Naive B cell (primary cell): ENCODE results near the gene BUB1B. TPM values are rescaled to one million over a fixed set of nuclear protein-coding genes. Genes with fewer than 3 reads are reported as not detected.
"Not testable (repeated sequence)": the region's sequence is repeated elsewhere in the genome, so short reads cannot be mapped to it uniquely, and the experiment has no call there.

ENCODE experiments used
- ATAC-seq, 2 donors: fragments of 150-1000 bp; cut with Tn5 transposase; 2 replicates each; pipeline ENCODE4 v1.10.0; 2021; ENCODE audit warnings: low read depth in 2 of 2, mild to moderate bottlenecking in 2 of 2, moderate library complexity in 2 of 2
- DNase-seq: peaks from one replicate; pipeline ENCODE4 v3.0.0; 2022
- H3K27ac Mint-ChIP-seq, 6 donors: one replicate each; pipeline ENCODE4 v1.8.0; 2020 to 2022; ENCODE audit warnings: mild to moderate bottlenecking in 6 of 6, mixed read lengths in 6 of 6, moderate library complexity in 5 of 6, inconsistent platforms in 2 of 6
- H3K27me3 Mint-ChIP-seq, 3 donors: one replicate each; pipeline ENCODE4 v1.8.0; 2021 to 2022; ENCODE audit warnings: mixed read lengths in 3 of 3, mild to moderate bottlenecking in 1 of 3
- H3K36me3 Mint-ChIP-seq, 2 donors: one replicate each; pipeline ENCODE4 v1.8.0; 2020 to 2022; ENCODE audit warnings: mixed read lengths in 2 of 2, inconsistent platforms in 1 of 2, mild to moderate bottlenecking in 1 of 2
- H3K4me1 Mint-ChIP-seq, 3 donors: one replicate each; pipeline ENCODE4 v1.8.0; 2020 to 2022; ENCODE audit warnings: mixed read lengths in 3 of 3, inconsistent platforms in 1 of 3, mild to moderate bottlenecking in 1 of 3, moderate library complexity in 1 of 3
- H3K4me3 Mint-ChIP-seq, 8 donors: one replicate each; pipeline ENCODE4 v1.8.0; 2020 to 2022; ENCODE audit warnings: mild to moderate bottlenecking in 8 of 8, mixed read lengths in 8 of 8, moderate library complexity in 8 of 8, inconsistent platforms in 2 of 8
- H3K9me3 Mint-ChIP-seq, 7 donors: one replicate each; pipeline ENCODE4 v1.8.0; 2020 to 2022; ENCODE audit warnings: mixed read lengths in 7 of 7, mild to moderate bottlenecking in 5 of 7, inconsistent platforms in 2 of 7, moderate library complexity in 1 of 7
- polyA plus RNA-seq, 6 donors: library from polyadenylated mRNA; unstranded; fragments of 300-500 nt; fragmentation: Illumina TruSeq; gene quantifications; one replicate each; pipeline ENCODE4 v1.2.3, GENCODE V29; 2021; ENCODE audit warnings: low read depth in 6 of 6

BUB1B gene
- polyA plus RNA-seq, 6 donors from 2014 or later = 0.30 to 3.7 (median 0.78) TPM

GRCh38 chr15:40149339-40149738 is 11.5 kb upstream of the BUB1B start:
- Mint-ChIP-seq H3K27ac (no peak overlapping the region), H3K9me3 (peaks cover 0 to 2% (median 0%) of the 10 kb centered on the region in 7 donors), H3K27me3 (peaks cover 0 to 5% (median 0%) of the 10 kb centered on the region in 3 donors), H3K4me1 (no peaks in the 10 kb centered on the region), H3K36me3 (no peaks in the 10 kb centered on the region), H3K4me3 (no peak overlapping the region)
- ATAC-seq (no peak), DNase-seq (no peak)

DNA sequence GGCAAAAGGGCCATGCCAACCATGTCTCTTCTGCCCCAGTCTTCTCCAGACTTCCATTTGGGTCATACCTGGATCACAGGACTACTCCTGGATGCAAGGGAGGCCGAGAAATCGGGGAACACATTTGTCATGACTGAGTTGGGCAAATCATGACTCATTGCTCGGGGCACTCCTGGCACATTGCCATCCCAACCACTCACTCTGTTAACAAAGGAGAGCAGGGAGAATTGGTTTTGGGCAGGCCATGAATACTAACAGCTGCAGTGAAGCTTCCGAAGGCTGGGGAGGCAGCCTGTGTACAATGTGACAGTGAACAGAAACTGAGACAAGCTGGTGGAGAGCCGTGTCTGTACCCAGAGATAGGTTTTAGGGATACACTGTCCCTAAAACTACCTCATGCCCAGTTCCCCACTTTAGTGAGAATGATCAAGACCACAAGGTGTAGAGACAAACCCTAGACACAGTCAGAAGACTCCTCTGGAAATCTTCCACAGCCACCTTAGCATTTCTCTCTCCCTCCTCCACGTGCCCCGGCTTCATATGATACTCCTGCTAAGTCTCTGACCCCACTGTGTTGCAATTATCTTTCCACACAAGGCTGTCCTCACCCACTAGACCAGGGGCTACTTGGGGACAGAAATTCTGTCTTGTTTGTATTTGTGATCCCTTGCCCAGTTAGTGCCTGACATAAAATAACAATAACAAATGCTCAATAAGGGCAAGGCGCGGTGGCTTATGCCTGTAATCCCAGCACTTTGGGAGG is 10.5 kb upstream of the BUB1B start:
- DNase-seq = no peak
- Mint-ChIP-seq H3K36me3 (no peaks in the 10 kb centered on the region), H3K4me3 (no peak overlapping the region), H3K9me3 (peaks cover 0 to 2% (median 0%) of the 10 kb centered on the region in 7 donors), H3K27me3 (peaks cover 0 to 5% (median 0%) of the 10 kb centered on the region in 3 donors), H3K4me1 (no peaks in the 10 kb centered on the region), H3K27ac (peak overlapping the region in 1 of 6 donors; percentile 68)
- ATAC-seq = no peak

DNA sequence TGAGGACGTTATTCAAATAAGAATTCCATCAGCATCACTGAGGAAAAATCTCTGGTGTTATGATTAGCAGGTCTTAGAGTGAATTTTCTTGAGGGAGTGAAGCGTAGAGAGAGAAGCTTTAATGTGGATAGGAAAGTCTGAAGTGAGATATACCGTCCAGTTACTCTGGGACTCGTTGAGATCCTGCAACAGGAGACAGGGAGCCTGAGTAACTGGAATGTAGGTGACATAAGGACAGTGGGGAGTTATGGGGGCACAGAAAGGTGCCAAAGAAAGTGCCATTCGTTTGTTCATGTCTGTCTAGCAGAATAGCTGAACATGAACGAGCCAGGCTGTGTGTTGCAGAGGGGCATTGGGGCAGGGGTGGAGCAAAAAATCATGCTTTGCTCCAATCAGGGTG is 9.4 kb upstream of the BUB1B start:
- Mint-ChIP-seq H3K9me3 (peaks cover 0 to 2% (median 0%) of the 10 kb centered on the region in 7 donors), H3K27me3 (peaks cover 0 to 5% (median 0%) of the 10 kb centered on the region in 3 donors), H3K4me1 (no peaks in the 10 kb centered on the region), H3K4me3 (no peak overlapping the region), H3K27ac (peak overlapping the region in 1 of 6 donors; percentile 24), H3K36me3 (no peaks in the 10 kb centered on the region)
- ATAC-seq (no peak), DNase-seq (no peak)

- Mint-ChIP-seq H3K27ac (no peak overlapping the region), H3K27me3 (peaks cover 0 to 5% (median 0%) of the 10 kb centered on the region in 3 donors), H3K36me3 (no peaks in the 10 kb centered on the region), H3K9me3 (peaks cover 0 to 2% (median 0%) of the 10 kb centered on the region in 7 donors), H3K4me3 (no peak overlapping the region), H3K4me1 (no peaks in the 10 kb centered on the region)
- DNase-seq (no peak), ATAC-seq (no peak)
These were observed 8.9 kb upstream of the BUB1B start for GRCh38 chr15:40151991-40152390.

- not testable (repeated sequence) for ATAC-seq, DNase-seq, H3K9me3 Mint-ChIP-seq, H3K4me3 Mint-ChIP-seq, H3K4me1 Mint-ChIP-seq, H3K36me3 Mint-ChIP-seq, H3K27me3 Mint-ChIP-seq, H3K27ac Mint-ChIP-seq
These were observed 6.0 kb upstream of the BUB1B start for GRCh38 chr15:40154821-40155220.

DNA sequence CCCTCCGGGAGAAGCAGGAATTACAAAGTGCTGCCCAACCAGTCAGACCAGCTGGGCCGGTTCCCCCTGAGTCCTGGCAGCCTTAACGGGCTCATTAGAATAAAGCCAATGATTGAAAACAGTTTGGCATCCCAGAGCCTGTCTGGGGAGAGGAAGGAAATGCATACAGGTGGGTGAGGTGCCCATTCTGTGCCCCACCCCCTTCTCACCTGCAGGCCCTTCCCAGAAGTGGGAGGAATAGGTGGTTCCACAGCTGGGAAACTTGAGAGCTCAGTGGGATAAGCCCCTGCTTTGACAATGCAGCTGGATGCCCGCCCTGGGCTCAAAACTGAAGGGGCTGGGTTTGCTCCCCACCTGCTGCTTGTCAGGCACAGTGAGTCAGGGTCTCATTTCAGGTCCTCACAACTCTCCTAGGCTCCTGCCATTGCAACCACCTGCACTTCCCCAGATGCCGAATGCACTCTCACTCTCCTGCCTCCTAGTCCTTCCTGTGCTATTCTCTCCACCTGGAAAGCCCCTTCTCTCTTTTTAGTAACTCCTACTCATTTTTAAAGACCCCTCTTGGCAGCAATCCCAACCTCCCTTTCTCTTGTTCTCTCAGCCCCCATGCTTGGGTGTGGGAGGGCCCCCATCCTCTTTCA is 5.5 kb upstream of the BUB1B start:
- Mint-ChIP-seq H3K4me3 (no peak overlapping the region), H3K9me3 (no peaks in the 10 kb centered on the region), H3K4me1 (peaks cover 0 to 2% (median 0%) of the 10 kb centered on the region in 3 donors), H3K27me3 (no peaks in the 10 kb centered on the region), H3K36me3 (no peaks in the 10 kb centered on the region), H3K27ac (no peak overlapping the region)
- DNase-seq (no peak), ATAC-seq (no peak)

GRCh38 chr15:40157778-40158447 is 3.0 kb upstream of the BUB1B start:
- DNase-seq (no peak), ATAC-seq (no peak)
- Mint-ChIP-seq H3K27me3 (no peaks in the 10 kb centered on the region), H3K36me3 (no peaks in the 10 kb centered on the region), H3K27ac (no peak overlapping the region), H3K4me3 (no peak overlapping the region), H3K9me3 (no peaks in the 10 kb centered on the region), H3K4me1 (peaks cover 0 to 2% (median 0%) of the 10 kb centered on the region in 3 donors)

DNA sequence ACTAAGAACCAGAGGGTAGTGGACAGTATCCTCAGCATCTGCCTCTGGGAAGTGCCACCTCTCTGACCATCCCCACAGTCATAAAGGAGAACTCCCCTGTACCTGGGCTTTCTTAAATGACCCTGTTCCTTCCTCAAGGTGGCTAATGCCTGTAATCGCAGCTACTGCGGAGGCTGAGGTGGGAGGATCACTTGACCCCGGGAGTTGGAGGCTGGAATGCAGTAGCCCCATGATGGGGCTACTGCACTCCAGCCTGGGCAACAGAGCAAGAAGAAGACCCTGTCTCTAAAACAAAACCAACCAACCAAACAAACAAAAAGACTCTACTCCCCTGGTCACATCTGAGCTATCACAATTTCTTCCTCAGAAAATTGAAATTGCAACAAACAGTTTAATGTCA is 848 bp upstream of the BUB1B start:
- H3K36me3 Mint-ChIP-seq = no peaks in the 10 kb centered on the region
- H3K4me3 Mint-ChIP-seq = no peak overlapping the region
- H3K9me3 Mint-ChIP-seq = no peaks in the 10 kb centered on the region
- ATAC-seq = no peak
- peak overlapping the region in 1 of 6 donors; percentile 86 for H3K27ac Mint-ChIP-seq
- no peak for DNase-seq
- H3K27me3 Mint-ChIP-seq = no peaks in the 10 kb centered on the region
- peaks cover 0 to 2% (median 0%) of the 10 kb centered on the region in 3 donors for H3K4me1 Mint-ChIP-seq

GRCh38 chr15:40161693-40162391 is 973 bp downstream of the BUB1B start:
- Mint-ChIP-seq H3K9me3 (no peaks in the 10 kb centered on the region), H3K36me3 (no peaks in the 10 kb centered on the region), H3K4me1 (peaks cover 0 to 2% (median 0%) of the 10 kb centered on the region in 3 donors), H3K27me3 (no peaks in the 10 kb centered on the region), H3K27ac (no peak overlapping the region), H3K4me3 (no peak overlapping the region)
- DNase-seq (no peak), ATAC-seq (no peak)

GRCh38 chr15:40162552-40162951 is 1.7 kb downstream of the BUB1B start:
- no peaks in the 10 kb centered on the region for H3K36me3 Mint-ChIP-seq
- no peaks in the 10 kb centered on the region for H3K9me3 Mint-ChIP-seq
- peaks cover 0 to 5% (median 2%) of the 10 kb centered on the region in 3 donors for H3K4me1 Mint-ChIP-seq
- ATAC-seq (no peak), DNase-seq (no peak)
- H3K27me3 Mint-ChIP-seq = no peaks in the 10 kb centered on the region
- no peak overlapping the region for H3K27ac Mint-ChIP-seq
- no peak overlapping the region for H3K4me3 Mint-ChIP-seq

- Mint-ChIP-seq H3K27ac (no peak overlapping the region), H3K36me3 (no peaks in the 10 kb centered on the region), H3K27me3 (no peaks in the 10 kb centered on the region), H3K4me3 (no peak overlapping the region), H3K4me1 (peaks cover 0 to 10% (median 5%) of the 10 kb centered on the region in 3 donors), H3K9me3 (no peaks in the 10 kb centered on the region)
- ATAC-seq (no peak), DNase-seq (no peak)
These were observed 3.0 kb downstream of the BUB1B start for GRCh38 chr15:40163657-40164416.

DNA sequence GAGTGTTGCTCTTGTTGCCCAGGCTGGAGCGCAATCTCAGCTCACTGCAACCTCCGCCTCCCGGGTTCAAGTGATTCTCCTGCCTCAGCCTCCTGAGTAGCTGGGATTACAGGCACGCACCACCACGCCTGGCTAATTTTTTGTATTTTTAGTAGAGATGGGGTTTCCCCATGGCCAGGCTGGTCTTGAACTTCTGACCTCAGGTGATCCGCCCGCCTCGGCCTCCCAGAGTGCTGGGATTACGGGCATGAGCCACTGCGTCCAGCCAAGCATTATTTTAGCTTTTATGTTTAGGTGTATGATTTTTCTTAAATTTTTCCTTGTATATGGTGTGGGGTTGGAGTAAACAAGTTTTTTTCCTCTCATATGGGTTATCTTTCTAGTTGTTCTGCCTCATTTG is 6.5 kb downstream of the BUB1B start:
- H3K27ac Mint-ChIP-seq = peak overlapping the region in 1 of 6 donors; percentile 82
- H3K27me3 Mint-ChIP-seq, ATAC-seq, H3K9me3 Mint-ChIP-seq, H3K4me1 Mint-ChIP-seq, H3K36me3 Mint-ChIP-seq, H3K4me3 Mint-ChIP-seq, DNase-seq: not testable (repeated sequence)

- peaks cover 0 to 6% (median 0%) of the 10 kb centered on the region in 3 donors for H3K4me1 Mint-ChIP-seq
- ATAC-seq (no peak), DNase-seq (no peak)
- H3K27ac Mint-ChIP-seq = no peak overlapping the region
- H3K4me3 Mint-ChIP-seq = no peak overlapping the region
- no peaks in the 10 kb centered on the region for H3K36me3 Mint-ChIP-seq
- no peaks in the 10 kb centered on the region for H3K9me3 Mint-ChIP-seq
- H3K27me3 Mint-ChIP-seq = no peaks in the 10 kb centered on the region
These were observed 14.3 kb downstream of the BUB1B start for GRCh38 chr15:40175160-40175559.
